GM13976 (cell line): ENCODE measurements around the gene ALDOC.
A peak's percentile ranks its signal among the peaks of the same experiment; 100 is the strongest.
"Not testable (repeated sequence)": the region's sequence is repeated elsewhere in the genome, so short reads cannot be mapped to it uniquely, and the experiment has no call there.

Source experiments
- DNase-seq: peaks from one replicate; pipeline ENCODE4 v3.0.0; 2012; ENCODE audit warnings: low spot score
- CTCF ChIP-seq: IDR thresholded peaks from 2 replicates; pipeline ENCODE4 v1.5.1; 2012; ENCODE audit warnings: borderline replicate concordance, mild to moderate bottlenecking; ENCODE audit not compliant: insufficient read depth; ENCODE audit errors: extremely low read depth, missing control alignments, control extremely low read depth
- in situ Hi-C: fragments of 300-500 bp; cut with MboI; formaldehyde crosslinking; loops from one replicate; pipeline ENCODE4 v1.12.0; 2022; ENCODE audit warnings: low sequenced_read_pairs, mixed read lengths, inconsistent platforms; ENCODE audit not compliant: unreplicated experiment

ALDOC gene

GRCh38 chr17:28584434-28584833, 7.7 kb upstream of the ALDOC start:
- in situ Hi-C loops: no loop called here
- no peak for TF ChIP-seq CTCF
- DNase-seq: no peak

GRCh38 chr17:28582513-28582912, 5.8 kb upstream of the ALDOC start:
- in situ Hi-C loops: no loop called here

GRCh38 chr17:28580959-28581358, 4.3 kb upstream of the ALDOC start:
- DNase-seq: no peak
- in situ Hi-C loops: no loop called here
- TF ChIP-seq CTCF: no peak

More at GRCh38 chr17:28582513-28582912, 5.8 kb upstream of the ALDOC start:
- no peak for TF ChIP-seq CTCF
- DNase-seq: no peak

DNA sequence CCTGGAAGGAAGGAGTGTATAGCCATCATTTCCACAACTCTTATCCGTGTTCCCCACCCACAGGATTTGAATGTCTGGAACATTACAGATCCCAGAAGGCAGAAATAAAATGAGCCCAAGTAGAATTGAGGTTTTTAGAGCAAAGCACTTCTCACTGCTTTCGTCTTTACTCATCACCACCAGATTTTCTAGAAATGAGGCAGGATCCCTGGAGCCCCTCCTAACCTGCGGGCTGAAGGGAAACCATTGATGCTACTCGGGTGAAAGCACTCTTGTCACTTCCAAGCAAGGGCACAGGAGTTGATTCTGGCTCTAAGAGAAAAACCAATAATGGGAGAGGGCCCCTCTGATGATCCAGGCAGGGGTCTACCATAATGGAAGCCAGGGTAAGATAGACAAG, 2.8 kb upstream of the ALDOC start:
- in situ Hi-C loops: no loop called here
- peak; percentile 56 for DNase-seq
- TF ChIP-seq CTCF: no peak

DNA sequence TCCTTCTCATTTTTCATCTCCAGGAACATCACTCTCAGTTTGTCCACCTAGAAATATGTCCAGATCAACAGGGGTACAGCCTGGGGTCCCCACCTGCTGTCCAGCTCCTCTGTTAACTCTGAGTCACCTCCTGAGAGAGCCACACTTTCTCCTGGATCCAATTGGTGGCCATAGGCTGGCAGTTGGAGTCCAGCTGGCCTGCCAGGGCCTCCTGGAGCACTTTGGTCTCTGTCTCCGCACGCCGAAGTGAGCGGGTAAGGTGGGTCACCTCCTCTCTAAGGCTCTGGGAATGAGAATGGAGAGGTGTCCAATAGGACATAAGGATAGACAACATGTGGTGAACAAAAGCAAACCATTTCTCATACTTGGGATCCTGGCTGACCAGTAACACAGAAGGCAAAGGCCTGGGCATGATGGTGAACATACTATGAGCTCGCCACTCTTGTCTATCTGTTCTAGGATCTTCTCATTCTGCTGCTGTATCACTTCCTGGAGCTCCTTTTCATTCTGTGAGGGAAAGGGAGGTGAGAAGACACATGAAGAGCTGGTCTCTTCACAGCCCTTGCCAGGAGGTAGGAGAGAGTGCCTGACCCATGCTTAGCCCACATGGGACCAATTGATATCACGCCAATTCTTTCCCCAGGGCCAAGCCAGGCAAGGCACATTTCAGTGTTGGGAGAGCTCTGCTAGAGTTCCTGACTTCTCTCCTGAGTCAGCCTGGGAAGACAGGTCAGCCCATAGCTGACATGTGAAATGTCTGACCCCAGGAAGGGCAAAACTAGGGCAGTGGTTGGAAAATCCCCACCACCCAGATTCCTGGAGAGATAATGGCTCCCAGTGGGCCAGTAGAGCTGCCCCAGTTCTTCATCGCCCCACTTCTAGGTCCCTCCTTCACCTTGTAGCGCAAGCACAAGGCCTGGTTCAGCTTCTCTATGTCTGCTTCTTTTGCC, 1.8 kb upstream of the ALDOC start:
- no peak for TF ChIP-seq CTCF
- DNase-seq: no peak
- in situ Hi-C loops: no loop called here

DNA sequence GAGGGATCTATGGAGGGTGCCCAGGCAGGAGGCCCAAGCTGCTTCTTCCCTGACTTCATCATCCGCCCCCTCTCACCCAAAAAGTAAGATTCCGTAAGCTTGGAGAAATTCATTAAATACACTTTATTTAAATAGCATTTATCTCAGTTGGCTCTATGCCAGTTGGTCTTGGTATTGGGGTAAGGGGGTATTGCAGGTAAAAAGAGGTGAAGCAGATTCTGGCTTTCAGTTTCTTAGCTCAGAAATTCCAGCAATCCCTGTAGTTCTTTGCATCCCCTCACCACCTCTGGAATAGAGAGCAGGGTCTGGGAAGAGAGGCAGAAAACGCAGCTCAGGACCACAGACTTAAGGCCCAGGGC, 750 bp upstream of the ALDOC start:
- TF ChIP-seq CTCF: no peak
- no peak for DNase-seq
- in situ Hi-C loops: no loop called here

- in situ Hi-C loops, DNase-seq: not testable (repeated sequence)
These were observed 679 bp downstream of the ALDOC start for GRCh38 chr17:28576016-28576415.
